ENCODE data around the gene ATG10. TPM values are rescaled to one million over a fixed set of nuclear protein-coding genes. Genes with fewer than 3 reads are reported as not detected.
"Not testable (repeated sequence)": the region's sequence is repeated elsewhere in the genome, so short reads cannot be mapped to it uniquely, and the experiment has no call there.

Gene ATG10
- total RNA-seq, 1 donor from 2014 or later: 4.2 TPM

- Histone ChIP-seq H3K4me3 (no peak overlapping the region), H3K36me3 (no peaks in the 10 kb centered on the region), H3K27ac (no peak overlapping the region), H3K4me1 (no peaks in the 10 kb centered on the region), H3K27me3 (no peaks in the 10 kb centered on the region), H3K9me3 (no peaks in the 10 kb centered on the region)
- TF ChIP-seq POLR2AphosphoS5 (IDR thresholded peaks at IDR 0.05; ENCODE audit: insufficient read depth in 1 of 2, low read depth in 1 of 2) (no peak), CTCF (IDR thresholded peaks at IDR 0.05) (no peak), POLR2A (IDR thresholded peaks at IDR 0.05) (no peak)
- intact Hi-C loops (cut with DNase I): no loop called here
- DNase-seq (ENCODE audit: extremely low spot score in 2 of 2): no peak
These were observed 285.9 kb downstream of the ATG10 start for GRCh38 chr5:82257729-82258128.

- intact Hi-C loops (cut with DNase I): no loop called here
- no peaks in the 10 kb centered on the region for H3K4me1 ChIP-seq
- no peaks in the 10 kb centered on the region for H3K36me3 ChIP-seq
- H3K9me3 ChIP-seq: no peaks in the 10 kb centered on the region
- no peak overlapping the region for H3K27ac ChIP-seq
- TF ChIP-seq CTCF (IDR thresholded peaks at IDR 0.05): no peak
- no peak for TF ChIP-seq POLR2AphosphoS5 (IDR thresholded peaks at IDR 0.05; ENCODE audit: insufficient read depth in 1 of 2, low read depth in 1 of 2)
- no peak for TF ChIP-seq POLR2A (IDR thresholded peaks at IDR 0.05)
- DNase-seq (ENCODE audit: extremely low spot score in 2 of 2): no peak
- H3K4me3 ChIP-seq: no peak overlapping the region
- no peaks in the 10 kb centered on the region for H3K27me3 ChIP-seq
These were observed 287.5 kb downstream of the ATG10 start for GRCh38 chr5:82259172-82259800.

- Histone ChIP-seq H3K27ac (no peak overlapping the region), H3K4me3 (no peak overlapping the region), H3K36me3 (no peaks in the 10 kb centered on the region), H3K4me1 (no peaks in the 10 kb centered on the region), H3K27me3 (no peaks in the 10 kb centered on the region), H3K9me3 (no peaks in the 10 kb centered on the region)
- intact Hi-C loops (cut with DNase I): no loop called here
- no peak for DNase-seq (ENCODE audit: extremely low spot score in 2 of 2)
- TF ChIP-seq POLR2AphosphoS5 (IDR thresholded peaks at IDR 0.05; ENCODE audit: insufficient read depth in 1 of 2, low read depth in 1 of 2) (no peak), CTCF (IDR thresholded peaks at IDR 0.05) (no peak), POLR2A (IDR thresholded peaks at IDR 0.05) (no peak)
These were observed 293.2 kb downstream of the ATG10 start for GRCh38 chr5:82265047-82265446.

- H3K27ac ChIP-seq; H3K36me3 ChIP-seq; H3K4me1 ChIP-seq; H3K4me3 ChIP-seq; DNase-seq (ENCODE audit: extremely low spot score in 2 of 2); H3K27me3 ChIP-seq; intact Hi-C loops (cut with DNase I); H3K9me3 ChIP-seq: not testable (repeated sequence)
These were observed 295.6 kb downstream of the ATG10 start for GRCh38 chr5:82267297-82267933.

- H3K27ac ChIP-seq; H3K4me1 ChIP-seq; DNase-seq (ENCODE audit: extremely low spot score in 2 of 2); H3K27me3 ChIP-seq; H3K9me3 ChIP-seq; intact Hi-C loops (cut with DNase I); H3K4me3 ChIP-seq; H3K36me3 ChIP-seq: not testable (repeated sequence)
These were observed 297.5 kb downstream of the ATG10 start for GRCh38 chr5:82269363-82269762.

- intact Hi-C loops (cut with DNase I); H3K4me3 ChIP-seq; DNase-seq (ENCODE audit: extremely low spot score in 2 of 2); H3K27ac ChIP-seq; H3K9me3 ChIP-seq; H3K27me3 ChIP-seq: not testable (repeated sequence)
- peaks cover 0 to 23% of the 10 kb centered on the region in 2 donors for H3K36me3 ChIP-seq
- peaks cover 17% of the 10 kb centered on the region for H3K4me1 ChIP-seq
These were observed 300.9 kb downstream of the ATG10 start for GRCh38 chr5:82272571-82273356.

GRCh38 chr5:82273426-82273825, 301.6 kb downstream of the ATG10 start:
- intact Hi-C loops (cut with DNase I); H3K27ac ChIP-seq; H3K4me3 ChIP-seq; H3K27me3 ChIP-seq; DNase-seq (ENCODE audit: extremely low spot score in 2 of 2); H3K9me3 ChIP-seq: not testable (repeated sequence)
- peaks cover 0 to 23% of the 10 kb centered on the region in 2 donors for H3K36me3 ChIP-seq
- peaks cover 17% of the 10 kb centered on the region for H3K4me1 ChIP-seq
